ENCODE data around the gene RPS6KA2.

Gene RPS6KA2

DNA sequence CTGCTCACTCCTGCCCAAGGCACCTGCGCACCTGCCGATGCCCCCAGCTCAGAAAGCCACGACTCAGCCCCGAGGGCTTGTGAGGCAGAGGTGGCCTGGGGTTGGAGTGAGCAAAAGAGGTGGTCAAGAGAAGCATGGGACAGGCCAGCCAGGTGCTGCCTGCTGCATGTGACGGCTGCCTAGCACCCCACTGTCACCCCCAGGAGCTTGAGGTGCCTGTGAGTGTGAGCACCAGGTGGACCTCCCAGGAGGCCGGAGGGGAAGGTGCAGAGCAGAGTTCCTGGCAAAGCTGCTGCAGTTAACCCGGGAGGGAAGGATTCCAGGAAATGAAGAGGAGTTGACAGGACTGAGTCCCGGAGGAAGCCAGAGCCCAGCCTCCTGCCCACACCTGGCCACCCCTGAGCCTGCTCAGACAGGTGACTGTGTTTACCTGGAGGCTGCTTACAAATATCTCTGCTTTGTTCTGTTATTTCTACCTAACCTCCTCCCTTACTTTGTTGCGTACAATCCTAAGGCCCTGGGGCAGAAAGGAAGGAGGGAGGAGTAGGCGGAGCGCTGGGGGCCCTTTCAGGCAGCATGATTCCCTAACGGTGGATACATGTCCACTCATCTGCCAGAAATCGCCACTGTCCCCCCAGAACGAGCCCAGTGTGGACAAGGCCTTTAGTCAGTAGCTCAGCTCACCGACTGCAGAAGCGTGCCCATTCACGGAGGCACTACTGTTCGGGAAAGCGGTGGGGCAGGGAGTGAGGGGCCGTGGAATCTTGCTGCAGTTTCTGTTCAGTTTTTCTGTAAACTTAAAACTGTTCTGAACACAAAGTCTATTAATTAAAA, 156.8 kb downstream of the RPS6KA2 start:
- Histone ChIP-seq H3K36me3 (replicated peaks) (no peaks in the 10 kb centered on the region), H3K4me3 (ENCODE audit: low read depth, low read length) (no peak overlapping the region)
- in situ Hi-C loops (cut with HindIII; ENCODE audit: low pct_ligation_motif_present, low sequenced_read_pairs) = no loop called here

DNA sequence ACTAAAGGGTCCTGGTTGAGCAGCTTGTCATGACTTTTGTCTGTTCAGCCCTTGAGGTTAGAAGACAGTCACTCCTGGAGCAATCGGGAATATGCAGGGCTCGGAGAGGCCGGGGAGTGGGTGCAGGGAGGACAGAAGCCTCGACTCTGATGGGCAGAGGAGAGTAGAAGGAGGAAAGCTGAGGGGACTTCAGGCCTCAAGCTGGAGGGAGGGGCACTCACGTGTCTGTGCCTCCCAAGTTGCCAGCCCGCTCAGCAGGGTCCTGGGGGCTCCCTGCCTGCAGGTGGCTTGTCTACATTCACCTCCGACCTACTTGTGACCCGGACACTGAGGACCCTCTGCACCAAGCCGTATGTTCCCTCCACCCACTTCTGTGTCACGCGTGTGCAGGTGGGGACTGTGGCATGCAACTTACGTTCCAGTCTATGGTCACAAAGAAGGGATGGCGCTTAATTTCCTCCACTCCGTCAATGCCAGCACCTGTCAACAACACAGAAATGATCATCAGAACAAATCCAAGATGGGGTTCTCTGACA, 157.6 kb downstream of the RPS6KA2 start:
- Histone ChIP-seq H3K27me3 (replicated peaks) (no peaks in the 10 kb centered on the region), H3K36me3 (replicated peaks) (no peaks in the 10 kb centered on the region), H3K27ac (no peak overlapping the region), H3K4me3 (ENCODE audit: low read depth, low read length) (no peak overlapping the region)
- DNase-seq = no peak
- in situ Hi-C loops (cut with HindIII; ENCODE audit: low pct_ligation_motif_present, low sequenced_read_pairs) = no loop called here
- TF ChIP-seq, protein P1, sequence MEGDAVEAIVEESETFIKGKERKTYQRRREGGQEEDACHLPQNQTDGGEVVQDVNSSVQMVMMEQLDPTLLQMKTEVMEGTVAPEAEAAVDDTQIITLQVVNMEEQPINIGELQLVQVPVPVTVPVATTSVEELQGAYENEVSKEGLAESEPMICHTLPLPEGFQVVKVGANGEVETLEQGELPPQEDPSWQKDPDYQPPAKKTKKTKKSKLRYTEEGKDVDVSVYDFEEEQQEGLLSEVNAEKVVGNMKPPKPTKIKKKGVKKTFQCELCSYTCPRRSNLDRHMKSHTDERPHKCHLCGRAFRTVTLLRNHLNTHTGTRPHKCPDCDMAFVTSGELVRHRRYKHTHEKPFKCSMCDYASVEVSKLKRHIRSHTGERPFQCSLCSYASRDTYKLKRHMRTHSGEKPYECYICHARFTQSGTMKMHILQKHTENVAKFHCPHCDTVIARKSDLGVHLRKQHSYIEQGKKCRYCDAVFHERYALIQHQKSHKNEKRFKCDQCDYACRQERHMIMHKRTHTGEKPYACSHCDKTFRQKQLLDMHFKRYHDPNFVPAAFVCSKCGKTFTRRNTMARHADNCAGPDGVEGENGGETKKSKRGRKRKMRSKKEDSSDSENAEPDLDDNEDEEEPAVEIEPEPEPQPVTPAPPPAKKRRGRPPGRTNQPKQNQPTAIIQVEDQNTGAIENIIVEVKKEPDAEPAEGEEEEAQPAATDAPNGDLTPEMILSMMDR (IDR thresholded peaks at IDR 0.05; ENCODE audit: low read depth, low read length, missing control alignments) = no peak

More for the DNA sequence above, 156.8 kb downstream of the RPS6KA2 start:
- H3K27me3 ChIP-seq (replicated peaks) = no peaks in the 10 kb centered on the region
- H3K27ac ChIP-seq = no peak overlapping the region
- TF ChIP-seq, protein P1 (IDR thresholded peaks at IDR 0.05; ENCODE audit: low read depth, low read length, missing control alignments) = no peak
- no peak for DNase-seq

DNA sequence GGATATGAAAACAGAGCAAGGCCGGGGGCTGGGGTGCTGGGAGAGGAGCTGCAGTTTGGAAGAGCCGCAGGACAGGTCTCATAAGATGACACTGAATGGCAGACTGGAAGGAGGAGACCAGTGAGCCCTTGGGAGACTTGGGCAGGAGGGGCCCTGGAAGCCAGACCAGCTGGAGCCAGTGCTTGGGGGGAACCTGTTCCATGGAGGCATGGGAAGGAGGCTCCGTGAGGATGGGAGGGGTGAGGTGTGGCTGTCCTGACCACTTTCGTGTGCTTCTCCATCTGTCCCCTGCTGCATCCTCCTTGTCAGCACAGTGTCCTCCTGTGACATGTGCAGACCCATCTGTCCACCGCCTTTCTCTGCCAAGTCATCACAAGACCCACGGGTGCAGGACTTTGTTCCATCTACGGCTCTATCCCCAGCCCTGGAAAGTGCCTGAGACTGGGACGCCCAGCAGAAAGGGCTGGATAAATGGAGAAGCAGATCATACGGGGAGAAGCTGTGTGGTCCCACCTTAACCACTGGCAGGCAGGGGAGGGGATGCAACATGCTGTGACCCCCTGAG, 159.5 kb downstream of the RPS6KA2 start:
- DNase-seq = no peak
- Histone ChIP-seq H3K4me3 (ENCODE audit: low read depth, low read length) (no peak overlapping the region), H3K27ac (no peak overlapping the region), H3K27me3 (replicated peaks) (no peaks in the 10 kb centered on the region), H3K36me3 (replicated peaks) (no peaks in the 10 kb centered on the region)
- in situ Hi-C loops (cut with HindIII; ENCODE audit: low pct_ligation_motif_present, low sequenced_read_pairs) = no loop called here
- TF ChIP-seq, protein P1 (IDR thresholded peaks at IDR 0.05; ENCODE audit: low read depth, low read length, missing control alignments) = no peak

DNA sequence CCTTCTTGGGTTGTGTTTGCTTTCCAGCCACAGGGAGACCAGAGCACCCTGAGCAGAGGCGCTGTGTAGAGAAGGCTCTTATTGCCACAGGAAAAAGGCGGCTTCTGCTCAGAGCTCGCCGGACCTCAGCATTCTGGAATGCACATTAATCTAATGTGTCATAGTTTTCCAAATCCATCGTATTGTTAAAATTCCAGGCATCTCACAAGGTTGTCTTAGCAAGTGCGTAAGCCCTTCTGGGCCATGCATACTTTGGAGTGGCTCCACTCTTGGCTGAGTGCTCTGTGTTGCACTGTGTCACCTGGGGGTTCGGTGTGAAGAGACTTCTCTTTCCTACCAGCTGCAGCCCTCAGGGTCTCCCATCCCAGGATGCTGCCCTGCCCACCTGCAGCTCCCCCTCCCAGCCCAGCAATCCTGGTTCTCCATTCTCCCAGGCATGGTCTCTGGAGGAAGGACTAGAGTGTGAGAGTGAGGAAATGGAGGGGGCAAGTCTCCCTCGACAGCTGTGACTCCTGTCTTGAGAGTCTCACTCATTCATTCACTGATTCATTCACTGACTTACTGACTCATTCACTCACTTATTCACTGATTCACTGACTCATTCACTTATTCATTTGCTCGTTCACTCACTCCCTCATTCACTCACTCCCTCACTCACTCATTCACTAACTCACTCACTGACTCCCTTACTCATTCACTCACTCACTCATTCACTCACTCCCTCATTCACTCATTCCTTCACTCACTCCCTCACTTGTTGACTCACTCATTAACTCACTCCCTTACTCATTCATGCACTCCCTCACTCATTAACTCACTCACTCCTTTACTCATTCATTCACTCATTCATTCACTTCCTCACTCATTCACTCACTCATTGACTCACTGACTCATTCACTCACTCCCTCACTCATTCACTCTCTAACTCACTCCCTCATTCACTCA, 160.6 kb downstream of the RPS6KA2 start:
- DNase-seq = peak; percentile 59
- Histone ChIP-seq H3K27ac (no peak overlapping the region), H3K4me3 (ENCODE audit: low read depth, low read length) (no peak overlapping the region), H3K36me3 (replicated peaks) (no peaks in the 10 kb centered on the region), H3K27me3 (replicated peaks) (no peaks in the 10 kb centered on the region)
- TF ChIP-seq, protein P1 (IDR thresholded peaks at IDR 0.05; ENCODE audit: low read depth, low read length, missing control alignments) = no peak
- in situ Hi-C loops (cut with HindIII; ENCODE audit: low pct_ligation_motif_present, low sequenced_read_pairs) = no loop called here

DNA sequence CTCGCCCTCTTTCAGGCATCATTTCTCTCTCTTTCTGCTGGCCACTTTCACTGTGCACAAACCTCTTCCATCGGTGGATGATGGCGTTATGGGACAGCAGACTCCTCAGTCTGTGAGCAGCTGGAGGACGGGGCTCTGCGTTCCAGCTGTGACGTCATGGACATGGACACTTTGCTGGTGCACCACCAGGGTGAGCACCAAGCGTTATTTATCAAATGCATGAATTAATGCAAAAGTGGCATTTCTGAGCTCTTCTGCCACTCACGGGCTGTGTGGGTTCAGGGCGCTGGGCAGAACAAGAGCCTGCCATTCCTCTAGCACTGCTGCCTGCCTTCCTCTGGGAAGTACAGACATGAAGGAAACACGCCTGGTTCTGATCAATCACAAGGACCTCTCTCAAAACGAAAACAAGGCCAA, 161.4 kb downstream of the RPS6KA2 start:
- in situ Hi-C loops (cut with HindIII; ENCODE audit: low pct_ligation_motif_present, low sequenced_read_pairs) = no loop called here
- Histone ChIP-seq H3K4me3 (ENCODE audit: low read depth, low read length) (no peak overlapping the region), H3K36me3 (replicated peaks) (no peaks in the 10 kb centered on the region), H3K27me3 (replicated peaks) (no peaks in the 10 kb centered on the region), H3K27ac (no peak overlapping the region)
- TF ChIP-seq, protein P1 (IDR thresholded peaks at IDR 0.05; ENCODE audit: low read depth, low read length, missing control alignments) = peak; percentile 30
- DNase-seq = no peak

Measured in brain microvascular endothelial cell (primary cell).